Neural crest cell (in vitro differentiated cells): ENCODE results near the gene FANCG. TPM values are rescaled to one million over a fixed set of nuclear protein-coding genes. Genes with fewer than 3 reads are reported as not detected.

Source experiments
- DNase-seq: peaks from one replicate; pipeline ENCODE4 v3.0.0; 2021; ENCODE audit warnings: low read depth, mixed read lengths, low spot score
- H3K27ac Mint-ChIP-seq: one replicate; pipeline ENCODE4 v1.8.0; 2021; ENCODE audit warnings: mild to moderate bottlenecking, mixed read lengths; ENCODE audit not compliant: unreplicated experiment
- H3K27me3 Mint-ChIP-seq: 2 replicates; pipeline ENCODE4 v1.8.0; 2021; ENCODE audit warnings: low read depth, mild to moderate bottlenecking, mixed read lengths
- H3K36me3 Mint-ChIP-seq: 2 replicates; pipeline ENCODE4 v1.8.0; 2021; ENCODE audit warnings: low read depth, mild to moderate bottlenecking, mixed read lengths
- H3K4me1 Mint-ChIP-seq: 2 replicates; pipeline ENCODE4 v1.8.0; 2021; ENCODE audit warnings: mixed read lengths
- H3K4me3 Mint-ChIP-seq: one replicate; pipeline ENCODE4 v1.8.0; 2021; ENCODE audit warnings: mild to moderate bottlenecking, mixed read lengths
- H3K9me3 Mint-ChIP-seq: 2 replicates; pipeline ENCODE4 v1.8.0; 2021; ENCODE audit warnings: mixed read lengths
- CTCF ChIP-seq: fragments of 200-600 bp; sonication (generic); conservative IDR thresholded peaks from 2 replicates; pipeline ENCODE4 v1.5.0; 2021; ENCODE audit warnings: antibody characterized with exemption, mild to moderate bottlenecking
- total RNA-seq: library from RNA; stranded (reverse); gene quantifications from 2 replicates; pipeline ENCODE4 v1.2.1, GENCODE V29; 2021

FANCG gene
- total RNA-seq, 1 donor from 2014 or later, result 126 TPM

- Mint-ChIP-seq H3K4me3 (peak overlapping the region; percentile 98), H3K9me3 (peaks cover 3% of the 10 kb centered on the region), H3K36me3 (peaks cover 40% of the 10 kb centered on the region), H3K4me1 (peaks cover 47% of the 10 kb centered on the region), H3K27me3 (peaks cover 2% of the 10 kb centered on the region), H3K27ac (peak overlapping the region; percentile 98)
- TF ChIP-seq CTCF, result no peak
- DNase-seq, result no peak
Observed at GRCh38 chr9:35070823-35071813, 8.6 kb downstream of the FANCG start.

GRCh38 chr9:35069020-35069419 lies 10.7 kb downstream of the FANCG start:
- Mint-ChIP-seq H3K4me1 (peaks cover 44% of the 10 kb centered on the region), H3K36me3 (peaks cover 38% of the 10 kb centered on the region), H3K9me3 (peaks cover 3% of the 10 kb centered on the region), H3K4me3 (peak overlapping the region; percentile 85), H3K27me3 (peaks cover 2% of the 10 kb centered on the region), H3K27ac (no peak overlapping the region)
- no peak for TF ChIP-seq CTCF
- no peak for DNase-seq

GRCh38 chr9:35067056-35067455 lies 12.7 kb downstream of the FANCG start:
- H3K4me1 Mint-ChIP-seq, result peaks cover 36% of the 10 kb centered on the region
- DNase-seq, result no peak
- TF ChIP-seq CTCF, result no peak
- H3K27ac Mint-ChIP-seq, result no peak overlapping the region
- H3K9me3 Mint-ChIP-seq, result no peaks in the 10 kb centered on the region
- H3K27me3 Mint-ChIP-seq, result no peaks in the 10 kb centered on the region
- H3K36me3 Mint-ChIP-seq, result peaks cover 47% of the 10 kb centered on the region
- H3K4me3 Mint-ChIP-seq, result peak overlapping the region; percentile 52

- no peaks in the 10 kb centered on the region for H3K9me3 Mint-ChIP-seq
- H3K27ac Mint-ChIP-seq, result no peak overlapping the region
- no peak overlapping the region for H3K4me3 Mint-ChIP-seq
- peaks cover 71% of the 10 kb centered on the region for H3K36me3 Mint-ChIP-seq
- H3K27me3 Mint-ChIP-seq, result no peaks in the 10 kb centered on the region
- no peak for DNase-seq
- no peaks in the 10 kb centered on the region for H3K4me1 Mint-ChIP-seq
- TF ChIP-seq CTCF, result no peak
Observed at GRCh38 chr9:35060548-35061207, 19.1 kb downstream of the FANCG start.

- Mint-ChIP-seq H3K27ac (no peak overlapping the region), H3K4me1 (no peaks in the 10 kb centered on the region), H3K27me3 (no peaks in the 10 kb centered on the region), H3K4me3 (no peak overlapping the region), H3K36me3 (peaks cover 75% of the 10 kb centered on the region), H3K9me3 (no peaks in the 10 kb centered on the region)
- no peak for DNase-seq
- no peak for TF ChIP-seq CTCF
Observed at GRCh38 chr9:35059438-35059837, 20.3 kb downstream of the FANCG start.
